ENCODE results near the gene RRBP1.
"Not testable (repeated sequence)": the region's sequence is repeated elsewhere in the genome, so short reads cannot be mapped to it uniquely, and the experiment has no call there.

Gene RRBP1

GRCh38 chr20:17668432-17668831 is 13.6 kb downstream of the RRBP1 start:
- intact Hi-C loops (cut with DNase I), result no loop called here
- no peak for DNase-seq

DNA sequence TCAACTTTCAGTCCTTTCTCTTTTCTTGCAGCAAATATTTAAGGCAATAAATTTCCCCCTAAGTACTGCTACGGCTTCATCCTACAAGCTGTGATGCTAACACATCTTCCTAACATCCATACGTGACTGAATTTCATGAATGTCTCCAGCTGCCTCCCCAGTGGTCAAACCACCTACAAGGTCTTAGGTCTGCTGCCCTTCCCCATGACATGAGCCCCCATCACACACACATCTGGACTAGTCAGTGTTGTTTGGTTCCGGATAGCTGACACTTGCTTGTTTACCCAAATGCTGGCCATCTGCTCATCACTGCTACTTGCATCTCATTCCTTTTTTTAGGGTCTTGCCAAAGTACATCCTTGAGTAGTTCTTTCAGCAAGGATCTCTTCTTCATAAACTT is 14.6 kb downstream of the RRBP1 start:
- intact Hi-C loops (cut with DNase I), result no loop called here
- DNase-seq, result no peak

DNA sequence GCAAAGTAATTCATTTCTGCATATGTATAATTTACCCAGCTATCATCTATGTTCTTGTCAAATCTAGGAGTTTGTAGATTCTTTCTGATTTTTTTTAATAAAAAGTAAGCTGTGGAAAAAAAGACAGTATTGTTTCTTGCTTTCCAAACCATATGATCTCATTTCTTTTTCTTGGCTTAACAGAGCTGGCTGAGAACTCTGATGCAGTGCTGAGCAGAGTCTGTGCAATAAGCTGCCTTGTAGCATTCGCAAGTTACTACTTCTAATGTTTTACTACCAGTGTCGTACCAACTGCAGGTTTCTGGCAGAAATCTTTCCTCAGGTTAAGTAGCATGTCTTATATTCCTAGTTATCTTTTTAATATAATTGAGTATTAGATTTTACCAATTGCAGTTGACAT is 15.6 kb downstream of the RRBP1 start:
- peak in 1 of 10 donors; percentile 9 for DNase-seq

GRCh38 chr20:17665756-17666155 is 16.3 kb downstream of the RRBP1 start:
- no peak for DNase-seq
- intact Hi-C loops (cut with DNase I), result no loop called here

More for the DNA sequence above, 15.6 kb downstream of the RRBP1 start:
- intact Hi-C loops (cut with DNase I), result no loop called here

DNA sequence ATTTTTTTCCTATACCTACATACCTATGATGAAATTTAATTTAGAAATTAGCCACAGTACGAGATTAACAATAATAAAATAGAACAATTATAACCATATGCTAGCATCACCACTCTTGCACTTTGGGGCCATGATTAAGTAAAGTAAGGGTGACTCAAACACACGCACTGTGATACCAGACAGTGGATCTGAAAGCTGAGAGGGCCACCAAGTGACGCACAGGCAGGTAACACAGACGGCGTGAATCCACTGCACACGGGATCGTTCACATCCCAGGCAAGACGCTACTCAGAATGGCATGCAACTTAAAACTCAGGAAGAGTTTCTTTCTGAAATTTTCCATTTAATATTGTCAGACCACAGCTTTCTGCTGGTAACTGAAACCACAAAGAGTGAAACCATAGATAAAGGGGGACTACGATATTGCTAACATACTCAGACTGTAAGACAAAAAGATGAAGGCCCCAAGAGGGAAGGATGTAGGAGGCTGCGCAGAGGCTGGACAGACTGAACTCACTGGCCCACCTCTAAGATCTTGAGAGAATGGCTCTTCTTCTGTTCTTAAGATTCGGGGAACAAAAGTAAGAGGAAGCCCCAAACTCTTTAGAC is 17.9 kb downstream of the RRBP1 start:
- peak in 2 of 10 donors; percentile 13 to 69 for DNase-seq
- intact Hi-C loops (cut with DNase I), result no loop called here

GRCh38 chr20:17663486-17663885 is 18.6 kb downstream of the RRBP1 start:
- intact Hi-C loops (cut with DNase I), result no loop called here
- DNase-seq, result peak in 1 of 10 donors; percentile 10

DNA sequence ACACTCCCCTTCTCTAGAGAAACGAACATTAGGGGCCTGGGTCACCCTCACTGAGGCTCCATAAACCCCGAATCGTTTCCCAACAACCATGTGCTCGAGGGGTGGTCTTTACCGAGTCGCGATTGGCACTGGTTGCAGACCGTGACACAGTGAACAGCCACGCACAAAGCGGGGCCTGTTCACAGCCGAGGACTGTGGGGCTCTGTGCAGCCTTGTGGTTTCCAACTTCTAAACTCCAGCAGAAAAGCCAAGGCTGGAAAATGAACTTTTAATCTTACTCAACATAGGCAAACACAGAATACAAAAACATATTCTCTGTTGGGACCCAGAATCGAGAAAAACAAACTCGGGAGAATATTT is 19.0 kb downstream of the RRBP1 start:
- DNase-seq, result peak in 4 of 10 donors; percentile 44 to 92 (median 72)

GRCh38 chr20:17662333-17663039 is 19.6 kb downstream of the RRBP1 start:
- DNase-seq, result peak in 2 of 10 donors; percentile 49 to 73

More for the DNA sequence above, 19.0 kb downstream of the RRBP1 start:
- intact Hi-C loops (cut with DNase I), result no loop called here

DNA sequence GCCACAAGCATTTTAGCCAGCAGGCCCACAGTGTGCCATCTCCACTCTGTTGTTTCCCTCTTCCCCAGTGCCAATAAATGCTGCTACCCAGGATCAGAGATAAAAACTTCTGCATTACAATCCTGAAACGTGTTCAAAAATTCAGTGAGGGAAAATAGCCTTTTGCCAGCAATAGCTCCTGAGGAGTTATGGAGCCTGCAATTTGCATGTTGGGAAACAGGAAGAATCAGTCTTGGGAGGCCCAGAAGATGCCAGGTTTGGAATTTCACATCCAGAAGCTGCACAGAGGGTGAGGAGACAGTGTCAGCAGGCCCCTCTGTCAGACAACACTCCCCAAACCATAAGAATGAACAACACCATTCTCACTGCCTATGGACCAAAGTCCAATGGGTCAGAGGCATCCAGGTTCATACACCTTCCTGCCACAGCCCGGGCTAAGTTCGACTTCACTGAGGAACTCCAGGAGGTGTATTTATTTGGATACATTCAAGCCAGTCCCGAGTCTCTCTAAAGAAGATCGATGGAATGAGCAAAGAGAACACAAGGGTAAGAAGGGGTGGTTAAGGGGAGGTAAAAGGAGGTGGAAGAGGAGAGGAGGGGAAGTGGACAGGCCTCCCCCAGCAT is 20.8 kb downstream of the RRBP1 start:
- intact Hi-C loops (cut with DNase I), result no loop called here
- peak in 1 of 10 donors; percentile 36 for DNase-seq

More at GRCh38 chr20:17662333-17663039, 19.6 kb downstream of the RRBP1 start:
- intact Hi-C loops (cut with DNase I), result no loop called here

GRCh38 chr20:17660667-17661066 is 21.4 kb downstream of the RRBP1 start:
- intact Hi-C loops (cut with DNase I), result no loop called here
- DNase-seq, result peak in 1 of 10 donors; percentile 16

GRCh38 chr20:17659801-17660200 is 22.2 kb downstream of the RRBP1 start:
- peak in 1 of 10 donors; percentile 52 for DNase-seq
- intact Hi-C loops (cut with DNase I), result no loop called here

DNA sequence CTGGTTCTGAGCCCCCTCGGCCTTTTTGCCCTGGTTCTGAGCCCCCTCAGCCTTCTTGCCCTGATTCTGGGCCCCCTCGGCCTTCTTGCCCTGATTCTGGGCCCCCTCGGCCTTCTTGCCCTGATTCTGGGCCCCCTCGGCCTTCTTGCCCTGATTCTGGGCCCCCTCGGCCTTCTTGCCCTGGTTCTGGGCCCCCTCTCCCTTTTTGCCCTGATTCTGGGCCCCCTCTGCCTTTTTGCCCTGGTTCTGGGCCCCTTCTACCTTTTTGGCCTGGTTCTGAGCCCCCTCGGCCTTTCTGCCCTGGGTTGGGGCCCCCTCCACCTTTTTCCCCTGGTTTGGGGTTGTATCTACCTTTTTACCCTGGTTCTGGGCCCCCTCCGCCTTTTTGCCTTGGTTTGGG is 22.7 kb downstream of the RRBP1 start:
- intact Hi-C loops (cut with DNase I), result not testable (repeated sequence)
- peak in 1 of 10 donors; percentile 29 for DNase-seq

GRCh38 chr20:17658648-17658993 is 23.4 kb downstream of the RRBP1 start:
- peak in 1 of 10 donors; percentile 9 for DNase-seq
- intact Hi-C loops (cut with DNase I), result no loop called here

- DNase-seq, result peak in 1 of 10 donors; percentile 9
- intact Hi-C loops (cut with DNase I), result no loop called here
Measured at GRCh38 chr20:17657898-17658647, 24.0 kb downstream of the RRBP1 start.

DNA sequence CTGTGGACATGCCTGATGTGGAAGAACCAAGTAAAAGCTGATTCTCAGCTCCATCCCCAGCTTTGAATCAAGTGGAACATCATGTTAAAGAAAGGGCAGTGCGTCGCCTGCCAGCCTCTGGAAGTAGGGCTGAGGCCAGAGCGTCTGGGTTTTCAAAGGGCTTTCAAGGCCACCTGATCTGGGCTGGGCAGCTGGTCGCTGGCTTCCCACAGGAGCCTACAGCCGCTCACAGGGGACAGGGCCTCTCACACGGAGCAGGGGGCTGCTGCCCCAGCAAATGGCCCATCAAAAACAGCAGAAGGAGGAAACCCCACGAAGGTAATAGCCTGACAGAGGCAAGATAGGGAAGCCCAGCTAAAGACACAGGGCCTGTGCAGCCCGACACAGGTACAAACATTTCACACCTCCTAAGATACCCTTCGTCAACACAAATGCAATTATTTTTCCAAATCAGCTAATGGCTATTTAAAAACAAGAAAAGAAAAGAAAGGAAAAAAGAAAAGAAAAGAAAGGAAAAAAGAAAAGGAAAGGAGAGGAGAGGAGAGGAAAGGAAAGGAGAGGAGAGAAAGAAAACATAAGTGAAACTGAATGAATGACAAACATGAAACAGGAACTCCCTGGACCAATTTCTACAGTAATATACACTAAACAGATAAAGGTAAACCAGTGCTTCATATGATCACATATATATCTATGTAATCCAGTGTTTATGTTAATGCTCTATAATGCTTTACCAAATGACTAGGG is 24.8 kb downstream of the RRBP1 start:
- intact Hi-C loops (cut with DNase I), result no loop called here
- DNase-seq, result peak in 1 of 10 donors; percentile 83

DNA sequence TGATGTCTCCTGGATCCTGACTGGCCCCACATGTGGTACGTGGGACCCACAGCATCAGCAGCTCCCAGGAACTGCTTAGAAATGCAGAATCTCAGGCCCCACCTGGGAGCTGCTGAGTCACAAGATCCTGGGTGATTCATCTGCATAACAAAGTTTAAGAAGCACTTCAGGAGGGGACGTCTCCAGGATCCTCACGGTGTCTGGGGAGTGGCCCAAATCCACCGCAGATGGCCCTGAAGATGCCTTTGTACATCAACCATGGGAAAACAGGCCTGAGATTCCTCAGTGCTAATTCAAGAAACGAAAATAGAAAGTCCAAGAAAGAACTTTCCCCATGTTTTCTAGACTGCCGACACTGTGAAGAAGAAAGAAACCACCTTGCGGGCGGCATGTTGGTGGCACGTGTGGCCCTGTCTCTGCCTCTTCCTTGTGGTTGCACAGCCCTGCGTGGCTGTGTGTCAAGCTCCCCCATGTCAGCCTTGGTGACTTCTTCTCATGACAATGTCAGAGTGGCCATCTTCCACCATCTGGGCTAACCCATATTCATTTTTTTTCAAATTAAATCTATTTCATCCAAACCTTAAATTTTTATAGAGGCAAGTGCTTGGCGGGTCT is 26.1 kb downstream of the RRBP1 start:
- peak in 1 of 10 donors; percentile 49 for DNase-seq

GRCh38 chr20:17655286-17655651 is 26.8 kb downstream of the RRBP1 start:
- intact Hi-C loops (cut with DNase I), result no loop called here
- peak in 1 of 10 donors; percentile 10 for DNase-seq

More for the DNA sequence above, 26.1 kb downstream of the RRBP1 start:
- intact Hi-C loops (cut with DNase I), result no loop called here

DNA sequence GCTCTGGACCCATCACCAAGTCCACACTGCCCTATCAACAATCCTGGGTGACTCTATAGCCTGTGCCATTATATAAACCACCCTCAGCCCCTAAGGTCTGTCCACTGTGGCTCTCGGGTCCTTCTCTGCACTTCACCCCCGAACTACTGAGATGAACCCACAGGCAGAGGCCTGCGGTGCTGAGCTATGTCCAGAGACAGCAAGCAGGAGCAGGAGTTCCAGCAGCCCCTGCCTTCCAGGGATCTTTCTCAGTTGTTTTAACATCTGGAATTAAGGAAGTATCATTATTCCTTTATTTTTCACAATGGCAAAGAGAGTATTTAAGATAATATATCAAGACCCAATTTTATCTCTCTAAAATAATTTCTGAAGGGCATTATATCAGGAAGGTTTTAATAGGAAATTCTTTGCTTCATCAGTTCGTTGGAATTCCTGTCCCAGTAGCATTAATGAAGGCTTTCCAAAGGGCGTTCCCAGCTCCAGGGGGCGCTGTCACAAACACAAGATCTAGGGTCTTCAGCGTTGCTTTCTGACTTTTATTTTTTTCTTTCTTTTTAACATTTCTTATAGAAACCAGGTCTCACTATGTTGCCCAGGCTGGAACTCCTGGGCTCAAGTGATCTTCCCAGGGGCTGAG is 27.3 kb downstream of the RRBP1 start:
- intact Hi-C loops (cut with DNase I), result no loop called here
- peak in 3 of 10 donors; percentile 40 to 82 (median 77) for DNase-seq
